ENCODE results near the gene RNH1.

Gene RNH1

GRCh38 chr11:535210-535518 lies 28.1 kb upstream of the RNH1 start:
- Histone ChIP-seq H3K9me3 (ENCODE audit: severe bottlenecking) (peaks cover 2% of the 10 kb centered on the region), H3K4me3 (ENCODE audit: low read depth, low read length) (peak overlapping the region; percentile 91), H3K36me3 (peaks cover 32% of the 10 kb centered on the region), H3K27me3 (ENCODE audit: insufficient read depth, low read depth, severe bottlenecking) (no peaks in the 10 kb centered on the region), H3K27ac (no peak overlapping the region; the same call in 1 of the 2 replicates)
- TF ChIP-seq CTCF (IDR thresholded peaks at IDR 0.05; ENCODE audit: low read depth, low read length) = 0 out of 2 replicates have a peak, but pooled peaks have one; percentile 7
- no peak for DNase-seq

GRCh38 chr11:534396-535209 lies 27.6 kb upstream of the RNH1 start:
- TF ChIP-seq CTCF (IDR thresholded peaks at IDR 0.05; ENCODE audit: low read depth, low read length) = no peak
- Histone ChIP-seq H3K36me3 (peaks cover 32% of the 10 kb centered on the region), H3K9me3 (ENCODE audit: severe bottlenecking) (peaks cover 2% of the 10 kb centered on the region), H3K27me3 (ENCODE audit: insufficient read depth, low read depth, severe bottlenecking) (no peaks in the 10 kb centered on the region), H3K27ac (peak overlapping the region; percentile 70), H3K4me3 (ENCODE audit: low read depth, low read length) (peak overlapping the region; percentile 91)
- peak; percentile 16 for DNase-seq

- no peak for DNase-seq
- no peaks in the 10 kb centered on the region for H3K27me3 ChIP-seq (ENCODE audit: insufficient read depth, low read depth, severe bottlenecking)
- no peak overlapping the region for H3K27ac ChIP-seq
- peak overlapping the region; percentile 91 for H3K4me3 ChIP-seq (ENCODE audit: low read depth, low read length)
- peaks cover 32% of the 10 kb centered on the region for H3K36me3 ChIP-seq
- H3K9me3 ChIP-seq (ENCODE audit: severe bottlenecking) = peaks cover 2% of the 10 kb centered on the region
- TF ChIP-seq CTCF (IDR thresholded peaks at IDR 0.05; ENCODE audit: low read depth, low read length) = no peak
Observed at GRCh38 chr11:533586-534395, 26.7 kb upstream of the RNH1 start.

- Histone ChIP-seq H3K27ac (no peak overlapping the region), H3K4me3 (ENCODE audit: low read depth, low read length) (no peak overlapping the region), H3K9me3 (ENCODE audit: severe bottlenecking) (peaks cover 2% of the 10 kb centered on the region), H3K36me3 (peaks cover 32% of the 10 kb centered on the region), H3K27me3 (ENCODE audit: insufficient read depth, low read depth, severe bottlenecking) (no peaks in the 10 kb centered on the region)
- TF ChIP-seq CTCF (IDR thresholded peaks at IDR 0.05; ENCODE audit: low read depth, low read length) = no peak
- DNase-seq = no peak
Observed at GRCh38 chr11:532986-533585, 26.0 kb upstream of the RNH1 start.

- Histone ChIP-seq H3K27ac (no peak overlapping the region), H3K36me3 (peaks cover 32% of the 10 kb centered on the region), H3K27me3 (ENCODE audit: insufficient read depth, low read depth, severe bottlenecking) (no peaks in the 10 kb centered on the region), H3K4me3 (ENCODE audit: low read depth, low read length) (no peak overlapping the region), H3K9me3 (ENCODE audit: severe bottlenecking) (peaks cover 2% of the 10 kb centered on the region)
- DNase-seq = no peak
- no peak for TF ChIP-seq CTCF (IDR thresholded peaks at IDR 0.05; ENCODE audit: low read depth, low read length)
Observed at GRCh38 chr11:532527-532985, 25.5 kb upstream of the RNH1 start.
